ENCODE measurements around the gene ACADVL.

GRCh38 chr17:7219229-7219811, 418 bp upstream of the ACADVL start:
- TF ChIP-seq CTCF (IDR thresholded peaks at IDR 0.05) = no peak
- TF ChIP-seq POLR2A (IDR thresholded peaks at IDR 0.05) = no peak

All from esophagus squamous epithelium (tissue), 4 donors.